Loucy (cell line): ENCODE measurements around the gene C1orf232.

ENCODE experiments used
- H2AFZ ChIP-seq: fragments of 200-600 bp; sonication (generic); 2 replicates; pipeline ENCODE4 v1.6.0; 2016; ENCODE audit warnings: antibody characterized with exemption, mild to moderate bottlenecking, low read length, moderate library complexity
- H3F3A ChIP-seq: fragments of 200-600 bp; 2 replicates; pipeline ENCODE4 v1.6.0; 2016; ENCODE audit warnings: antibody characterized with exemption, low read depth, mild to moderate bottlenecking
- H3K27me3 ChIP-seq: fragments of 200-600 bp; sonication (generic); 2 replicates; pipeline ENCODE4 v1.6.1; 2014; ENCODE audit warnings: low read length, mild to moderate bottlenecking; ENCODE audit not compliant: insufficient read depth, poor library complexity, severe bottlenecking
- H3K36me3 ChIP-seq: fragments of 200-600 bp; sonication (generic); 2 replicates; pipeline ENCODE4 v1.6.1; 2016; ENCODE audit warnings: low read length; ENCODE audit not compliant: insufficient read depth
- H3K4me1 ChIP-seq: fragments of 200-600 bp; sonication (generic); 2 replicates; pipeline ENCODE4 v1.5.1; 2014; ENCODE audit warnings: low read length, mild to moderate bottlenecking; ENCODE audit not compliant: insufficient read depth, poor library complexity, severe bottlenecking
- H3K4me2 ChIP-seq: fragments of 200-600 bp; sonication (generic); 2 replicates; pipeline ENCODE4 v1.6.0; 2014; ENCODE audit warnings: antibody characterized with exemption, low read length, low read depth, mild to moderate bottlenecking; ENCODE audit not compliant: poor library complexity, severe bottlenecking
- H3K4me3 ChIP-seq: fragments of 200-600 bp; sonication (generic); 2 replicates; pipeline ENCODE4 v1.5.1; 2014; ENCODE audit warnings: low read length, mild to moderate bottlenecking, mixed read lengths; ENCODE audit not compliant: poor library complexity, severe bottlenecking
- H3K79me2 ChIP-seq: fragments of 200-600 bp; sonication (generic); 2 replicates; pipeline ENCODE4 v1.6.1; 2014; ENCODE audit warnings: low read length; ENCODE audit not compliant: insufficient read depth
- H3K9ac ChIP-seq: fragments of 200-600 bp; sonication (generic); 2 replicates; pipeline ENCODE4 v1.6.0; 2014; ENCODE audit warnings: mild to moderate bottlenecking, low read depth, low read length, moderate library complexity; ENCODE audit not compliant: poor library complexity, severe bottlenecking
- H3K9me2 ChIP-seq: fragments of 200-600 bp; sonication (generic); replicated peaks from 2 replicates; pipeline ENCODE4 v1.6.1; 2016; ENCODE audit warnings: low read depth, low read length, mixed read lengths
- H3K9me3 ChIP-seq: fragments of 200-600 bp; sonication (generic); 2 replicates; pipeline ENCODE4 v1.6.1; 2014; ENCODE audit warnings: mild to moderate bottlenecking, antibody characterized with exemption, low read length, low read depth; ENCODE audit not compliant: insufficient read depth
- H4K20me1 ChIP-seq: fragments of 200-600 bp; sonication (generic); 2 replicates; pipeline ENCODE4 v1.6.0; 2014; ENCODE audit warnings: antibody characterized with exemption, low read length, mild to moderate bottlenecking; ENCODE audit not compliant: insufficient read depth, poor library complexity, severe bottlenecking
- EZH2phosphoT487 ChIP-seq: fragments of 200-600 bp; IDR thresholded peaks from 2 replicates; pipeline ENCODE4 v1.6.1; 2018; ENCODE audit warnings: antibody characterized with exemption, mild to moderate bottlenecking, moderate library complexity, borderline replicate concordance
- TF ChIP-seq, protein P1 (sequence below): fragments of 200-600 bp; sonication (generic); conservative IDR thresholded peaks from 2 replicates; pipeline ENCODE4 v1.5.1; 2014; ENCODE audit warnings: mild to moderate bottlenecking, antibody characterized with exemption, low read length

C1orf232 gene

GRCh38 chr1:26127235-26128163, 41.3 kb downstream of the C1orf232 start:
- H3K9ac ChIP-seq = peak overlapping the region; percentile 96
- H3K79me2 ChIP-seq = peaks cover 40% of the 10 kb centered on the region
- peaks cover 23% of the 10 kb centered on the region for H3F3A ChIP-seq
- no peaks in the 10 kb centered on the region for H3K27me3 ChIP-seq
- H3K4me2 ChIP-seq = peak overlapping the region; percentile 99
- no peaks in the 10 kb centered on the region for H3K9me2 ChIP-seq
- peaks cover 2% of the 10 kb centered on the region; the same call in 1 of the 2 replicates for H3K36me3 ChIP-seq
- H3K4me3 ChIP-seq = peak overlapping the region; percentile 80
- H3K4me1 ChIP-seq = peaks cover 75% of the 10 kb centered on the region
- no peaks in the 10 kb centered on the region for H4K20me1 ChIP-seq
- no peaks in the 10 kb centered on the region for H3K9me3 ChIP-seq
- peak overlapping the region; percentile 50; the same call in 1 of the 2 replicates for H2AFZ ChIP-seq
- TF ChIP-seq EZH2phosphoT487 = no peak
- TF ChIP-seq, protein P1, sequence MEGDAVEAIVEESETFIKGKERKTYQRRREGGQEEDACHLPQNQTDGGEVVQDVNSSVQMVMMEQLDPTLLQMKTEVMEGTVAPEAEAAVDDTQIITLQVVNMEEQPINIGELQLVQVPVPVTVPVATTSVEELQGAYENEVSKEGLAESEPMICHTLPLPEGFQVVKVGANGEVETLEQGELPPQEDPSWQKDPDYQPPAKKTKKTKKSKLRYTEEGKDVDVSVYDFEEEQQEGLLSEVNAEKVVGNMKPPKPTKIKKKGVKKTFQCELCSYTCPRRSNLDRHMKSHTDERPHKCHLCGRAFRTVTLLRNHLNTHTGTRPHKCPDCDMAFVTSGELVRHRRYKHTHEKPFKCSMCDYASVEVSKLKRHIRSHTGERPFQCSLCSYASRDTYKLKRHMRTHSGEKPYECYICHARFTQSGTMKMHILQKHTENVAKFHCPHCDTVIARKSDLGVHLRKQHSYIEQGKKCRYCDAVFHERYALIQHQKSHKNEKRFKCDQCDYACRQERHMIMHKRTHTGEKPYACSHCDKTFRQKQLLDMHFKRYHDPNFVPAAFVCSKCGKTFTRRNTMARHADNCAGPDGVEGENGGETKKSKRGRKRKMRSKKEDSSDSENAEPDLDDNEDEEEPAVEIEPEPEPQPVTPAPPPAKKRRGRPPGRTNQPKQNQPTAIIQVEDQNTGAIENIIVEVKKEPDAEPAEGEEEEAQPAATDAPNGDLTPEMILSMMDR = no peak

DNA sequence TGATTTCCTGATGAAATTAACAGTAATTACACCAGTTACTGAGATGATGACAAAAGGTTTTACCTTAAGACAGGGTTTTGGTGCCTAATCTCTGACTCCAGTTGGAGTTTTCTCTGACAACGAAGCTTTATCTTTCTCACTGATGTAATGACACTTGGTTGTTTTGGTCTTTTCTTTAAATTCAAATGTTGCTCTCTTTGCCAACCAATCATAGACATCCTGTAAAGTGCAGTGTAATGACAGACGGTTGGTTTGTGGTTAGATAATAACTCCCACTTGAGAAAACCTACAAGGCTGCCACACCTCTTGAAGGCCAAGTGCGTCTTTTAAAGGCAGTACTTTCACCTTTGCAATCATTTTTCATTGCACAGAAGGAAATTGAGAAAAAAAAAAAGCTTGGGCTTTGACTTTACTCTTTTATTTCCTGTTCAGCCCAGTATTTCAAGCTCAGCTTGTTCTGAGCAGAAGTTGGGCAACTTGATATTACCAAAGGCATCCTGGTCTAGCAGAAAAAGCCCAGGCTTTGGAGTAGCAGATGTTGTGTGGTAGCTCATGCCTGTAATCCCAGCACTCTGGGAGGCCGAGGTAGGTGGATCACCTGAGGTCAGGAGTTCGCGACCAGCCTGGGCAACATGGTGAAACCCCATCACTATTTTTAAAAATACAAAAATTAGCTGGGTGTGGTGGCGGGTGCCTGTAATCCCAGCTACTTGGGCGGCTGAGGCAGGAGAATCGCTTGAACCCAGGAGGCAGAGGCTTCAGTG, 42.3 kb downstream of the C1orf232 start:
- Histone ChIP-seq H3K27me3 (no peaks in the 10 kb centered on the region), H3K4me1 (peaks cover 85% of the 10 kb centered on the region), H3K4me2 (peak overlapping the region; percentile 99), H3K36me3 (peaks cover 9% of the 10 kb centered on the region; the same call in 1 of the 2 replicates), H3K4me3 (peak overlapping the region; percentile 80), H4K20me1 (no peaks in the 10 kb centered on the region), H3K79me2 (peaks cover 48% of the 10 kb centered on the region), H3K9me3 (no peaks in the 10 kb centered on the region), H3K9ac (peak overlapping the region; percentile 96), H3F3A (peaks cover 29% of the 10 kb centered on the region), H3K9me2 (no peaks in the 10 kb centered on the region), H2AFZ (no peak overlapping the region)
- no peak for TF ChIP-seq EZH2phosphoT487
- TF ChIP-seq, protein P1 = no peak

GRCh38 chr1:26125946-26126320, 42.8 kb downstream of the C1orf232 start:
- no peak for TF ChIP-seq EZH2phosphoT487
- TF ChIP-seq, protein P1 = no peak
- no peaks in the 10 kb centered on the region for H3K9me2 ChIP-seq
- no peaks in the 10 kb centered on the region for H4K20me1 ChIP-seq
- peak overlapping the region; percentile 99 for H3K4me2 ChIP-seq
- peaks cover 48% of the 10 kb centered on the region for H3K79me2 ChIP-seq
- peak overlapping the region; percentile 80 for H3K4me3 ChIP-seq
- peaks cover 86% of the 10 kb centered on the region for H3K4me1 ChIP-seq
- peak overlapping the region; percentile 96 for H3K9ac ChIP-seq
- no peak overlapping the region for H2AFZ ChIP-seq
- peaks cover 31% of the 10 kb centered on the region for H3F3A ChIP-seq
- no peaks in the 10 kb centered on the region for H3K9me3 ChIP-seq
- peaks cover 9% of the 10 kb centered on the region; the same call in 1 of the 2 replicates for H3K36me3 ChIP-seq
- H3K27me3 ChIP-seq = no peaks in the 10 kb centered on the region
